SK-N-DZ (cell line): ENCODE data around the gene CDX2.

Experiments used
- DNase-seq: peaks from one replicate; pipeline ENCODE4 v3.0.0-alpha.2; 2015; ENCODE audit warnings: low spot score
- small RNA-seq, 2 experiments: library from RNA; depleted of rRNA; stranded (forward); fragments of <200 nt; gene quantifications; one replicate each; pipeline ENCODE3, GENCODE V24; 2014

Gene CDX2

GRCh38 chr13:27918918-27919658 is 50.0 kb downstream of the CDX2 start:
- no peak for DNase-seq

- DNase-seq: no peak
Measured at GRCh38 chr13:27918041-27918917, 50.8 kb downstream of the CDX2 start.

- DNase-seq: no peak
Measured at GRCh38 chr13:27917121-27917947, 51.8 kb downstream of the CDX2 start.

GRCh38 chr13:27915301-27916207 is 53.6 kb downstream of the CDX2 start:
- no peak for DNase-seq

- no peak for DNase-seq
Measured at GRCh38 chr13:27913160-27913559, 56.0 kb downstream of the CDX2 start.

- DNase-seq: no peak
Measured at GRCh38 chr13:27911521-27911920, 57.6 kb downstream of the CDX2 start.

Small RNA genes lying within 50 kb of the gene (small RNA-seq; reads per million reads assigned to genes)
- 0.03 to 0.13 reads per million in 2 experiments for gene ATP5F1EP2
- 0.03 to 0.27 reads per million in 2 experiments for gene RN7SL272P
